ENCODE results near the gene SNX12. TPM values are rescaled to one million over a fixed set of nuclear protein-coding genes. Genes with fewer than 3 reads are reported as not detected.

The SNX12 gene
- total and polyA plus RNA-seq, 2 experiments from 2014 or later: 28.5 to 75.3 TPM

GRCh38 chrX:71111141-71111843, 43.2 kb upstream of the SNX12 start, which contains the start of gene IL2RG:
Gene IL2RG (minus strand): TSS chrX:71111577. CDS start chrX:71111539, 38 bp downstream.
- Histone ChIP-seq H3K4me1 (ENCODE audit: insufficient read depth) (0 out of 2 replicates have a peak, but pooled peaks cover 4% of the 10 kb centered on the region), H3K4me2 (no peak within 1 kb of the TSS), H3F3A (replicated peaks; ENCODE audit: low read depth) (no peaks in the 10 kb centered on the region), H4K20me1 (replicated peaks; ENCODE audit: insufficient read depth) (no peaks in the 10 kb centered on the region), H3K79me2 (replicated peaks; ENCODE audit: insufficient read depth) (no peaks in the 10 kb centered on the region), H3K27me3 (ENCODE audit: insufficient read depth) (peaks cover 51% of the 10 kb centered on the region), H3K27ac (ENCODE audit: low read depth) (no peak within 1 kb of the TSS), H3K36me3 (ENCODE audit: insufficient read depth) (no peaks in the 10 kb centered on the region), H3K9me2 (ENCODE audit: insufficient read depth) (no peaks in the 10 kb centered on the region), H3K4me3 (no peak within 1 kb of the TSS), H2AFZ (no peak within 1 kb of the TSS)
- H3K27me3 Mint-ChIP-seq (ENCODE audit: insufficient read depth, low read depth, poor library complexity): no peaks in the 10 kb centered on the region
- ATAC-seq (no peak), DNase-seq (ENCODE audit: low spot score) (no peak)
- H3K4me3 Mint-ChIP-seq: no peak within 1 kb of the TSS
- H3K27ac Mint-ChIP-seq: no peak within 1 kb of the TSS
- no peaks in the 10 kb centered on the region for H3K36me3 Mint-ChIP-seq (ENCODE audit: low read depth)
- H3K4me1 Mint-ChIP-seq: peaks cover 16% of the 10 kb centered on the region; the same call in 2 of the 3 replicates
- TF ChIP-seq ZNF331 (CRISPR knock-in tag; IDR thresholded peaks at IDR 0.05; ENCODE audit: low read depth) (no peak), ZNF114 (CRISPR knock-in tag; IDR thresholded peaks at IDR 0.05) (no peak), POLR2AphosphoS5 (IDR thresholded peaks at IDR 0.05; ENCODE audit: low read depth) (no peak), JUNB (IDR thresholded peaks at IDR 0.05; ENCODE audit: unreplicated experiment) (no peak), CREB1 (CRISPR knock-in tag; IDR thresholded peaks at IDR 0.05; ENCODE audit: low read depth) (no peak), EZH2 (IDR thresholded peaks at IDR 0.05; ENCODE audit: low read depth, unreplicated experiment) (no peak), STAT1 (IDR thresholded peaks at IDR 0.05; ENCODE audit: unreplicated experiment) (no peak), CTCF (conservative IDR thresholded peaks at IDR 0.05; ENCODE audit: low read depth in 2 of 2) (no peak), ETS1 (IDR thresholded peaks at IDR 0.05) (no peak), REST (IDR thresholded peaks at IDR 0.05; ENCODE audit: unreplicated experiment) (no peak), EZH2phosphoT487 (IDR thresholded peaks at IDR 0.05; ENCODE audit: unreplicated experiment) (no peak), NANOG (IDR thresholded peaks at IDR 0.05; ENCODE audit: borderline replicate concordance) (no peak), ZNF462 (CRISPR knock-in tag; IDR thresholded peaks at IDR 0.05) (no peak)
- no peaks in the 10 kb centered on the region for H3K9me3 Mint-ChIP-seq
